NCI-H748 (cell line): Measurements from ENCODE around the gene SYT11.
A peak's percentile ranks its signal among the peaks of the same experiment; 100 is the strongest.

Experiments used
- DNase-seq: peaks from one replicate; lab custom pipeline; 2025; ENCODE audit not compliant: unreplicated experiment; lab: John Stamatoyannopoulos, UW

Gene SYT11

GRCh38 chr1:155934097-155934935 is 74.9 kb downstream of the SYT11 start, which contains the start of gene KHDC4:
KHDC4 (minus strand) TSS chr1:155934413; CDS start chr1:155934373, 40 bp downstream.
- peak; percentile 99 for DNase-seq
